Muscle of arm (tissue), 12 donors: ENCODE measurements around the gene PLCH1. TPM values are rescaled to one million over a fixed set of nuclear protein-coding genes. Genes with fewer than 3 reads are reported as not detected.

Experiments
- DNase-seq: peaks from one replicate; pipeline ENCODE4 v3.0.0-alpha.2; 2013
- polyA plus RNA-seq, 12 donors: library from polyadenylated mRNA; unstranded; fragments of 120-200 nt; gene quantifications; one replicate each; pipeline ENCODE4 v1.2.1, GENCODE V29; 2013; ENCODE audit not compliant: insufficient read length in 12 of 12

Gene PLCH1
- polyA plus RNA-seq, 12 donors, result 0.20 to 0.97 (median 0.40) TPM; not detected in 2

GRCh38 chr3:155745795-155746550 lies 1.1 kb upstream of the PLCH1 start:
- no peak for DNase-seq

GRCh38 chr3:155744010-155744625 lies 753 bp downstream of the PLCH1 start:
- no peak for DNase-seq

GRCh38 chr3:155743606-155744005 lies 1.3 kb downstream of the PLCH1 start:
- no peak for DNase-seq

- DNase-seq, result no peak
Observed at GRCh38 chr3:155742349-155742965, 2.4 kb downstream of the PLCH1 start.

GRCh38 chr3:155741603-155742002 lies 3.3 kb downstream of the PLCH1 start:
- no peak for DNase-seq

GRCh38 chr3:155741101-155741500 lies 3.8 kb downstream of the PLCH1 start:
- no peak for DNase-seq

- no peak for DNase-seq
Observed at GRCh38 chr3:155739154-155739553, 5.7 kb downstream of the PLCH1 start.

GRCh38 chr3:155738580-155739076 lies 6.2 kb downstream of the PLCH1 start:
- no peak for DNase-seq

GRCh38 chr3:155737844-155738460 lies 6.9 kb downstream of the PLCH1 start:
- no peak for DNase-seq

GRCh38 chr3:155736381-155736780 lies 8.5 kb downstream of the PLCH1 start:
- DNase-seq, result no peak

GRCh38 chr3:155730843-155731242 lies 14.0 kb downstream of the PLCH1 start:
- DNase-seq, result no peak

- no peak for DNase-seq
Observed at GRCh38 chr3:155727836-155728235, 17.0 kb downstream of the PLCH1 start.

- DNase-seq, result no peak
Observed at GRCh38 chr3:155714295-155714718, 30.6 kb downstream of the PLCH1 start.

GRCh38 chr3:155712008-155712407 lies 32.9 kb downstream of the PLCH1 start:
- DNase-seq, result no peak

GRCh38 chr3:155704771-155705559 lies 39.9 kb downstream of the PLCH1 start:
- no peak for DNase-seq

GRCh38 chr3:155704061-155704460 lies 40.8 kb downstream of the PLCH1 start:
- DNase-seq, result no peak

- no peak for DNase-seq
Observed at GRCh38 chr3:155702745-155703591, 41.9 kb downstream of the PLCH1 start.

- peak; percentile 57 for DNase-seq
Observed at GRCh38 chr3:155701882-155702465, 42.9 kb downstream of the PLCH1 start.

GRCh38 chr3:155697542-155697941 lies 47.3 kb downstream of the PLCH1 start:
- DNase-seq, result no peak

GRCh38 chr3:155690921-155691320 lies 54.0 kb downstream of the PLCH1 start:
- DNase-seq, result no peak
